SIG-M5 treated with dmso at 0.1 percent for 504 hours (cell line): ENCODE measurements around the gene BAHD1.

Source experiments
- DNase-seq: peaks from one replicate; lab custom pipeline; 2025; ENCODE audit not compliant: unreplicated experiment; lab: John Stamatoyannopoulos, UW

The BAHD1 gene

DNA sequence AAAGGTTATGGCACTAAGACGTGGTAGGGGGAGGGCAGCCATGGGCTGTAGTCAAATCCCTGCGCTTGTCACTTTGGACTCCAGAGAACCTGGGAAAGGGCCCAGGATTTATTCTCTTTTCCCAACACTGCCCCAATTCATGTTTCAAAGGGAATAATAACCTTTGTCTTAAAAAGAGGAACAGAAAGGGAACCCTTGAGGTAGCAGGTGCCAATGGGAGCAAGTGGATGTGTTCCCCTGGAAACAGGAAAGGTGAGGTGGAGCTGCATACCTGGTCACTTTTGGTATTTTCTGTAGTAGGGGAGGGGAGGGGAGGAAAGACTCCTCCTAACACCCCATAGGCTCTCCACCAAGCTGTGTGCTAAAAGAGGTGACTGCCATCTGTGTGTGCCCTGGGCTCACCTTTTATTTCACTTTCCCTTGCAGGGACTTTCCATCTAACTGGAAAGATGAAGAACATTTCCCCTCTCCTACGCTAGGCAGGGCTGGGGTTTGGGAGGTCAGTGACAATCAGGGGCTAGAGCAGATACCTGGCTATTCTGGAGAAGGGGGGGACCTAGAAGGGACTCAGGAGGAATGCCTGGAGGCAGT is 23.9 kb downstream of the BAHD1 start:
- no peak for DNase-seq

DNA sequence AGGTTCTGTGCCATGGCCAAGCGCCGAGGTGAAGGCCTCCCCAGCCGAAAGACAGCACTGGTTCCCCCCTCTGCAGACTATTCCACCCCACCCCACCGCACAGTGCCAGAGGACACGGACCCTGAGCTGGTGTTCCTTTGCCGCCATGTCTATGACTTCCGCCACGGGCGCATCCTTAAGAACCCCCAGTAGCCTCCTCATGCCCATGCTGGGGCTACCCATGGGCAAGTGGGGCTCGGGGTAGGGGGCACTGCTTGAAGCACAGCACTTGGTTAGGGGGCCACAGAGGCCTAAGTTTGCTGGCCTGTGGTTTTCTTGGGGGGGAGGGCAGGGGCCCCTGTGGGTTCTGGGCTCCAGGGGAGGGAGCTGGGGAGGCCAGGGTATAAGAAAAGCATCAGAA is 25.2 kb downstream of the BAHD1 start:
- no peak for DNase-seq

DNA sequence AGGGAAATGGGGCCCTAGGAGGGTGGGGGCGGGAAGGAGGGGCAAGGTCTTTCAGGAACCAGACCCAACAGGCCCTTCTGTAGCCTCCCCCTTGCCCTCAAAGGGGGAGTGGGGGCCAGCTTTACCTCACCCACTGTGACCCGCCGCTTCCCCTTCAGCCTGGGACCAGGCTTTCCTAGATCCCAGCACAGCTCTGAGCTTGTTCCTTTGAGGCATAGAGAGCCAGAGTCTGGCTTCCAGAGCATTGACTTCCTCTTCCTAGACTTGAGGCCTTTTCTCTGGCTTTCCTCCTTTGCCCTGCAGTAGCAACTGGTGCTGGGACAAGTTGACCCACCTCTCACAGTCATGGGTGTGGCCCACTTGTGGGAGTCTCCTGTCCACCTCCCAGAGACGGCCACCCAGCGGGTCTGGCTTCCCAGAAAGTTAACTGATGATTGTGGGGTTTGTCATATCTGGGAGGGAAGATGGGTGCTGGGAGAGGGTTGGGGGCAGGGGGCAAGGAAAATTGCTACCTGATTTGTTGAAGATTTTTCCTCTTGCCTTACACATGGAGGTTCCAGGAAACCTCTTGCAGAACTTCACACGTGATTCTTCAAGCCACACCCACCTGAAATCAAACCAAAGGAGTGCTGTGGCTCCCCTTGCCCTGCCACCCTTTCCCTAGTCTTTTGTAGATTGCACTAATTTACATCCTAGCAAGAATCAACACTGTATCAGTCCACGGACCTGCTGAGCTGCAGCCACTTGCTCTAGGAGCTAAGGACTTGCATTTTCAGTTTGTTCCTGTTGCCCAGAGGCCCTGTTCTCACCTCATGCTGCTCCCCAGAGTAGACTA is 25.9 kb downstream of the BAHD1 start:
- DNase-seq, result no peak

DNA sequence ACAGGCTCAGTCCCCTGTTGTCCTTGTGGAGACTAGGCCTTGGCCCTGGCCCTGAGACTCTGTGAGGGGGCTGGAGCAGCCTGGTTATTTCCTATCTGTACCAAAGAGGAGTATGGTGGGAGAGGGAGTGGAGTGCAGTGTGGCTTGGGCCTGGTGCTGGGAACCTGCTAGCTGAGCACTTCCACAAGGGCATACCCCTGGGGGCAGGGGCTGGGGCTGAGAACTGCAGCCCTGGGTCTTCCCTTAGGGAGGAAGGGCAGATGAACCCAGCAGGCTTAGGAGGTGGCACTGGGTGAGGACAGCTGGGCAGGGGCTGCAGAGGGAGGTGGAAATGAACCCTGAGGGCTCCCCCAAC is 26.5 kb downstream of the BAHD1 start:
- no peak for DNase-seq

DNA sequence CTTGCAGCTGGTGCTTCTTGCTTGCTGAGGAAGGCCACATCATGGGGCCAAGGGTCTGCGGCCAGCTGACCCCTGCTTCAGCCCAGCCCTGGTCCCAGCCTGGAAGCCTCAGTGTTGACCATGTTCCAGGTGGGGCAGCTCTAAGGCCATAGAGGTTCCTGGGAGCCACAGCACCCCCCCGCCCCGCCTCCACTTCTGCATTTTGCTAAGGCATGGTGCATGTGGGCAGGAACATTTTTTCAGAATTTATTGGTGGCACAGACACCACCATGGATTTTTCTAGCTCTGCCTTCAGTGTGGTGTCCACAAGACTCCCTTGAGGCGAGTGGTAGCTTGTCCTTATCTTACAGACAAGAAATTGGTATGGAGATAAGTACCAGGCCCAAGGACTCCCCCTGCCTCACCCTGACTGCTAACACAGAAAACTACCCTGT is 28.2 kb downstream of the BAHD1 start:
- DNase-seq, result no peak

DNA sequence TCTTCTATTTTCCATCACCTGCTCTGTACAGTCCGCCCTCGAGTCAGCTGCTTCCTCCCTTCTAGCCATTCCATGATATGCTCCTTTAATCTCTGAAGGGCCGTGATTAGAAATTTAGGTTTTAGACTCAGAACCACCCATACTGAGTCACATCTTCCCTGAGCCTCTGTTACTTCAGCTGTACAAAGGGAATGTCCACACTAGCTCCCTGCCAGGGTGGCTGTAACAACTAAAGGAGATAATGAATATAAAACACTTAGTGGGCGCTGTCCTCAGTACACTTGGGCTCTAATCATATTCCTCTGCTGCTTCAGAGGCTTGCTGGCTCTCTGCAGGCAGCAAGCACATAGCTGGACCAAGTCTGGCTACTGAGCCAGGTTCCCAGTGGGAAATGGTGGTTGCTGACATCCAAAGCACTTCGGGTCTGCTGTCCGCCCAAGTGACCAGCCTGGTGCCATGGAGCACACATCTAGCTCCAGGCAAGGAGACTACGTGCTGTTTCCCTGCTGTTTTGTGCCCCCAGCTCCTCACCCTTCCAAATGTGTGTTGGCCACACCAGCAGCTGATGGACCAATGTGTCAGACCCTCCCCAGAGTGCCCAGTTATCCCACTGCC is 29.1 kb downstream of the BAHD1 start:
- DNase-seq, result no peak

DNA sequence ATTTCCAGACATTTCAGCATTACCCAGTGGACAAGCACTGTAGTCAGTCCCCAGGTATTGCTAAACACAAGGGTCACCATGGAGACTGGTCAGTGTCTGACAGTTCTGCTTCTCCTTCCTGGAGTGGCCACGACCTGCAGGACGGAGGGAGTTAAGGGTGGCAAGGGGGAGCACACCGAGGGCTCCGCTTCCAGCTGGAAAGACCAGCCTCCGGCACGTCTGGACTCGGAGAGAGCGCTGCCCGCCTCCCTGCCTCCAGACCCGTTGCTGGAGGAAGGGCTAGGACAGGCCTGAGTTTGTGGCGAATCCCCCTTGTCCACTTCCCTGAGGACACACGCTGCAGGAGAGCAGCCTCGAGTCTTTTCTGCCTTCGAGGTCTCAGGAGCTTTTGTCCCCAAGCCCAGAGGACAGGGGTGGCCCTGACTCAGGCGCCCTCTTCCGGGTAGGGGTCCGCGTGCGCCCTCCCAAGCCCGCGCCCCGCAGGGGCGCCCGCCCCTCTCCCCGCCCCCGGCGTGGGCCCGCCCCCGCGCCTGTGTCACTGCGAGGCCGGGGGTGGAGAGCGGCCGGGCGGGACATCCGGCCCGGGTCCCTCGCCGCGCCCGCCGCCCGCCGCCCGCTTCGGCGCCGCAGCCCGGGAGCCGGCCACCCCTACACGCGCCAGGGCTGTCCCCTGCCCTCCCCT is 29.8 kb downstream of the BAHD1 start, which contains the start of gene CHST14:
Gene CHST14 (plus strand): TSS at position 562 of the 682 bp plus-strand sequence. CDS start 230 bp downstream, outside the sequence.
- peak; percentile 37 for DNase-seq

DNA sequence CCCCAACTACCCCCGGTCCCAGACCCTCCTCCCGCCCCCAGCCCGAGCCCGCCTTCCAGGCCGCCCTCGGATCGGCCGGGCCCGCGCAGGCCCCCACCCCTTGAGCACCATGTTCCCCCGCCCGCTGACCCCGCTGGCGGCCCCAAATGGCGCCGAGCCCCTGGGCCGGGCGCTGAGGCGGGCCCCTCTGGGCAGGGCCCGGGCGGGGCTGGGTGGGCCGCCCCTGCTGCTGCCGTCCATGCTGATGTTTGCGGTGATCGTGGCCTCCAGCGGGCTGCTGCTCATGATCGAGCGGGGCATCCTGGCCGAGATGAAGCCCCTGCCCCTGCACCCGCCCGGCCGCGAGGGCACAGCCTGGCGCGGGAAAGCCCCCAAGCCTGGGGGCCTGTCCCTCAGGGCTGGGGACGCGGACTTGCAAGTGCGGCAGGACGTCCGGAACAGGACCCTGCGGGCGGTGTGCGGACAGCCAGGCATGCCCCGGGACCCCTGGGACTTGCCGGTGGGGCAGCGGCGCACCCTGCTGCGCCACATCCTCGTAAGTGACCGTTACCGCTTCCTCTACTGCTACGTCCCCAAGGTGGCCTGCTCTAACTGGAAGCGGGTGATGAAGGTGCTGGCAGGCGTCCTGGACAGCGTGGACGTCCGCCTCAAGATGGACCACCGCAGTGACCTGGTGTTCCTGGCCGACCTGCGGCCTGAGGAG is 30.5 kb downstream of the BAHD1 start:
- no peak for DNase-seq

DNA sequence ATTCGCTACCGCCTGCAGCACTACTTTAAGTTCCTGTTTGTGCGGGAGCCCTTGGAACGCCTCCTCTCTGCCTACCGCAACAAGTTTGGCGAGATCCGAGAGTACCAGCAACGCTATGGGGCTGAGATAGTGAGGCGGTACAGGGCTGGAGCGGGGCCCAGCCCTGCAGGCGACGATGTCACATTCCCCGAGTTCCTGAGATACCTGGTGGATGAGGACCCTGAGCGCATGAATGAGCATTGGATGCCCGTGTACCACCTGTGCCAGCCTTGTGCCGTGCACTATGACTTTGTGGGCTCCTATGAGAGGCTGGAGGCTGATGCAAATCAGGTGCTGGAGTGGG is 31.0 kb downstream of the BAHD1 start:
- peak; percentile 44 for DNase-seq

DNA sequence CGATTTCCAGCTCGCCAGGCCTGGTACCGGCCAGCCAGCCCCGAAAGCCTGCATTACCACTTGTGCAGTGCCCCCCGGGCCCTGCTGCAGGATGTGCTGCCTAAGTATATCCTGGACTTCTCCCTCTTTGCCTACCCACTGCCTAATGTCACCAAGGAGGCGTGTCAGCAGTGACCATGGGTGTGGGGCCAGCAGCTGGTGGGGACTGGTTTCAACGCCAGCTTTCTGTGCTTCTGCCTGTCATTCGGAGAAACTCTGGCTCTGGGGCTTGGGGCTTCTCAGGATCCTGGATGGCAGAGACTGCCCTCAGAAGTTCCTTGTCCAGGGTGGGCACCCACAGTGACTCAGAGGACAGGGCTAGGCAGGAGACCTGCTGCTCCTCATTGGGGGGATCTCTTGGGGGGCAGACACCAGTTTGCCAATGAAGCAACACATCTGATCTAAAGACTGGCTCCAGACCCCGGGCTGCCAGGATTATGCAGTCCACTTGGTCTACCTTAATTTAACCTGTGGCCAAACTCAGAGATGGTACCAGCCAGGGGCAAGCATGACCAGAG is 31.5 kb downstream of the BAHD1 start:
- no peak for DNase-seq

DNA sequence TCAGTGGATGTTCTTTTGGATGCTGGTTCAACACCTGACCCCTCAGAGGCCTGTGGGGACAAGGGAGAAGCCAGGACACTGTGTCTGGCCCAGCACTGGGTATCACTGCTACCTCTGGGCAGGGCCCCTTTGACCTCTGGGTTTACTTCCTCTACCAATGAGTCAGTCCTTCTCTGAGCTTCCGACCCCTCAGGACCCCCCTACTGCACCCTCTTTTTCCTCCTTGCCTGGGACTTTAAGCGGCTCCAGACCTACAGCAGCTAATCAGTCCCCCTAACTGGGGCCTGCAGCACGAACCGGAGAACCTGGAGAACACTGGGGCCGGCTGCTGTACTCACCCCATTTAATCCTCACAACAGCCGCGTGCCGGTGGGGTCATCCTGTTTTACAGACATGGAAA is 33.8 kb downstream of the BAHD1 start:
- DNase-seq, result no peak

DNA sequence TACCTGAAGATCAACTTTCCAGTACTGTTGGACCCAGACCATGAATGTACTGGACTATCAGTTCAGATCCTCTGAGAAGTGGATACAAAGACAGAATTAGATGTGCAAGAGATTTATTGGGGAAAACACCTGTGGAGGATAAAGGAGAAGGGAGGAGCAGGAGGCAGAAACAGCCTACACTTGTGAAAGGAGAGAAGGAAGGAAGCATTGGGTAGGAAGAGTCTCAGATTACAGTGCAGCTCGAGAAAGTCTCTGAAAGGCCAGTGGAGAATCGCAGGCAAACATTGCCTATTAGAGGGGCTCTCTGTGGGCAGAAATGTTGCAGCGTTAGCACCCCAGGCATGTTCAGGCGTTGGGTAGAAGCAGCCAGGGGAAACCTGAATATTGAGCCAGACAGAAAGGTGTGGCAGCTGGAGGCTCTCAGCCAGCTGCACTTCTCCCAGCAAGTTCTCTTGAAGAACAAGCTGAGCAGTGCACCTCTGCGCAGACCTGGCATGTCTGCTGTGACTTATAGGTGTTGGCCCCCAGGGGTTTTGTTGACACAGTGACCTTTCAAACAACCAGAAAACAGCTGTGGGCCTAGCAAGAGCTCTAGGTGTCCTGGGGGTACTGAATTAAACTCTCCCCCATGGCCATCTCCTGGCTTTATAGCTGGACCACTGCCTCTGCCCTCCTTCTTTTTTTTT is 37.0 kb downstream of the BAHD1 start:
- DNase-seq, result no peak

DNA sequence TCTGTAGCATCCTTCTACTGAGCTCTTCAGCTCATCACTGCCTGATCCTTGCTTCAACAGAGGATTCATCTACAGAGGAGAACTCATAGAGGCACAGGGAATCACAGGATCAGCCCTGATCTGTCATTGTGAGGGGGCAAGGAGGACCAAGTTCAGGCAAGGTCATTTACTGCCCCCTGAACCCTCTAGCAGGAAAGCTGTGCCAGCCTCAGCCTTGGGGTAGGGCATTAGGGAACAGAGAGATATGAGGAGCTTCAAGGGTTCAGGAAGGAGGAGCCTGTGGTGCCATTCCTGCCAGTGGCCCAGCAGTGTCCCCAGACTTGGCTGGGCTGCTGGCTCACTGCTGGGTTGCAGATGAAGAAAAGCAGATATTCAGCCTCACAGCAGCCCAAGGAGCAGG is 38.3 kb downstream of the BAHD1 start:
- no peak for DNase-seq

DNA sequence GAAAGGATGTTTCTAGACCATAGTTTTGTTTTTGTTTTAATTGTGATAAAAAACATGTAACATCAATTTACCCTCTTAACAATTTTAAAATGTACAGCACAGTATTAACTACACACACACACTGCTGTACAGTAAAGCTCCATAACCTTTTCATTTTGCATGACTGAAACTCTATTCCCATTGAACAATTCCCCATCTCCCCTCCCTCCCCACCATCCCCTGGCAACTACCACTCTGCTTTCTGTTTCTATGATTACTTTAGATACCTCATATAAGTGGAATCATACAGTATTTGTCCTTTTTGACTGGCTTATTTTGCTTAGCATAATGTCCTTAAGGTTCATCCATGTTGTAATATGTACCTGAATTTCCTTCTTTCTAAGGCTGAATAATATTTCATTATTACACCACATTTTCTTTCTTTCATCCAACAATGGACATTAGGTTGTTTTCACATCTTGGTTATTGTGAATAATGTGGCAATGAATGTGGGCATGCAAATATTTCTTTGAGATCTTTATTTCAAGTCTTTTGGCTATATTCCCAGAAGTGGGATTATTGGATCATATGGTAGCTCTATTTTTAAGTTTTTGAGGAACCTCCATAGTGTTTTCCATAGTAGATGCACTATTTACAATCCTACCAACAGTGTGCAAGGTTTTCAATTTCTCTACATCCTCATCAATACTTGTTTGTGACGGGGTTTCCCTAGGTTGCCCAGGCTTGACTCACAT is 40.8 kb downstream of the BAHD1 start:
- no peak for DNase-seq

DNA sequence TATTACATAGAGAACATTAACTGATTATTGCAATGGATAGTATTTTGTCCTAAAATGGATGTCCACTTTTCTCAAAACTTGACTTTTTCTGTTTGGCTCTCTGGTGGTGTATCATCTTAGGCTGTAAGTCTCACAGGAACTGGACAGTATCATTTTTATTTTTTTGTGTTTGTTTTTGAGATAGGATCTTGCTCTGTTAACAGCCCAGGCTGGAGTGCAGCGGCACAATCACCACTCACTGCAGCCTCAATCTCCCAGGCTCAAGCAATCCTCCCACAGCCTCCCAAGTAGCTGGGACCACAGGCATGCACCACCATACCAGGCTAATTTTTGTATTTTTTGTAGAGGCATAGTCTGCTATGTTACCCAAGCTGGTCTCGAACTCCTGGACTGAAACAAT is 43.2 kb downstream of the BAHD1 start:
- DNase-seq, result no peak

DNA sequence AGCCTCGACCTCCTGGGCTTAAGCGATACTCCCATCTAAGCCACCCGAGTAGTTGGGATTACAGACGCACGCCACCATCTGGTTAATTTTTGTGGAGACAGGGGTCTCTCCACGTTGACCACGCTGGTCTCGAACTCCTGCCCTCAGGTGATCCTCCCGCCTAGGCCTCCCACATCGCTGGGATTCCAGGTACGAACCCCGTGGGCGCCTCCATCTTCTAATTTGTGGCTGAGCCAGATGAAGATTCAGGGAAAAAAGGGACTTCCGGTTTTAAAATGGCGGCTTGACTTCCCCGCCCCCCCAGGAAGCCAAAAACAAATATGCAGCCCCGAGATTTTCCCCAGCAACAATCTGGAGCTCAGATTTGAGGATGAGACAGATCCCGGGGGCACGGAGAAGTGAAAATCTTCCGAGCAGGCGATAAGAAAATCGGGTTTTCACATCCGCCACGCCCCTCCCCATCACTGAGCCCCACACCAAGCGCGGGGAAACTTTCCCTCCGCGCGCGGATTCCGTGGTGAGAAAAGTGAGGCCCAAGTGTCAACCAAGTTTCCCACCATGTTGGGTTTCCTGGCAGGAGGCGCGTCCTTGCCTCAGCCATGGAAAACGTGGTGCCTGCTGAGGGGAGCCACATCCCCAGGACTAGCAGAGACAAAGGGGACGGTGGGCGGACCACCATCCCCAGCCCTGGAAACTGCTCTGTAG is 45.5 kb downstream of the BAHD1 start:
- no peak for DNase-seq

DNA sequence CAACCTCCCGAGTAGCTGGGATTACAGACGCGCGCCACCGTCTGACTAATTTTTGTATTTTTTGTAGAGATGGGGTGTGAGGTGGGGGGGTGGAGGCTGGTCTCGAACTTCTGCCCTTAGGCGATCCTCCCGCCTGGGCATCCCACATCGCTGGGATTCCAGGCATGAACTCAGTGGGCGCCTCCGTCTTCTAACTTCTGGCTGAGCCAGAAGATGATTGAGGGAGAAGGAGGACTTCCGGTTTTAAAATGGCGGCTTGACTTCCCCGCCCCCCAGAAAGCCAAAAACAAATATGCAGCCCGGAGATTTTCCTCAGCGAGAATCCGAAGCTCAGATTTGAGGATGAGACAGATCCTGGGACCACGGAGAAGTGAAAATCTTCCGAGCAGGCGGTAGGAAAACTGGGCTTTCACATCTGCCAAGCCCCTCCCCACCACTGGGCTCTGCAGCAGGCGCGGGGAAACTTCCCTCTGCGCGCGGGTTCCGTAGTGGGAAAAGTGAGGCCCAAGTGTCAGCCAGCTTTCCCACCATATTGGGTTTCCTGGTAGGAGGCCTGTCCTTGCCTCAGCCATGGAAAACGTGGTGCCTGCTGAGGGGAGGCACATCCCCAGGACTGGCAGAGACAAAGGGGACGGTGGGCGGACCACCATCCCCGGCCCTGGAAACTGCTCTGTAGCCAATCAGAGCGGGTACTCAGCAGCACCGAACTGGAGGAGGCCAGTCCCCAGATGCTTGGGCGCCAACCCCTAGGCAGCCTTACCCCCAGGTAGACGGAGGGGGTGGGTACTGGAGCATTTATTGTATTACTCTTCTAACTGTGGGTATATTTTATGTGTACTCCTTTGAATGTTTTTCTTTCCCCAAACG is 47.3 kb downstream of the BAHD1 start:
- DNase-seq, result no peak
